K562 (cell line): ENCODE results near the gene NSDHL. TPM values are rescaled to one million over a fixed set of nuclear protein-coding genes. Genes with fewer than 3 reads are reported as not detected.

Source experiments
- ATAC-seq: fragments of 200-7000 bp; cut with Tn5 transposase; 3 replicates; pipeline ENCODE4 v1.9.1; 2020; ENCODE audit warnings: moderate library complexity
- BruUV-seq: library from RNA; stranded (reverse); fragments of 400-500 nt; replicated peaks from 2 replicates; lab custom pipeline; 2021; lab: Mats Ljungman, UMichigan
- CTCF ChIA-PET: fragments of 300-600 bp; formaldehyde crosslinking; extraction: SDS; loops from one replicate; lab custom pipeline; 2021; ENCODE audit warnings: low intra/inter-chr PET ratio; lab: Yijun Ruan, JAX
- POLR2A ChIA-PET: fragments of 300-600, 350-650 bp; sonication (Branson Sonifier 250); formaldehyde crosslinking; extraction: SDS; loops from one replicate; lab custom pipeline; 2021; ENCODE audit warnings: antibody characterized with exemption, inconsistent platforms; lab: Yijun Ruan, JAX
- DNase-seq, 4 experiments: peaks; one replicate each; pipeline versions ENCODE4 v3.0.0 to v3.0.0-alpha.2; 2011 to 2018; ENCODE audit warnings: low spot score in 3 of 4, mixed read lengths in 3 of 4; ENCODE audit errors: extremely low read depth in 1 of 4
- FAIRE-seq: peaks from 2 replicates; lab custom pipeline; 2011; peaks lifted over from hg19 to GRCh38; lab: Jason Lieb, UNC
- H2AFZ ChIP-seq: 2 replicates; pipeline ENCODE4 v1.6.0; 2011; ENCODE audit warnings: low read depth, low read length, control low read depth, inconsistent platforms
- H3K27ac ChIP-seq: fragments of 200-600 bp; 3 replicates; pipeline ENCODE4 v1.8.0; 2011; ENCODE audit warnings: low read depth, mild to moderate bottlenecking, control low read depth, inconsistent platforms, low read length, moderate library complexity, mixed read lengths; ENCODE audit errors: extremely low read depth
- H3K27me3 ChIP-seq, 2 experiments: fragments of 300-600 bp in 1 of 2; 2 replicates in 1 of 2; 3 replicates in 1 of 2; pipeline versions ENCODE4 v1.6.0 to v1.8.0; 2011; ENCODE audit warnings: inconsistent platforms in 2 of 2, low read length in 2 of 2, mild to moderate bottlenecking in 1 of 2, mixed read lengths in 1 of 2, moderate library complexity in 1 of 2; ENCODE audit not compliant: control insufficient read depth in 2 of 2, insufficient read depth in 2 of 2
- H3K36me3 ChIP-seq: fragments of 300-600 bp; 3 replicates; pipeline ENCODE4 v1.8.0; 2011; ENCODE audit warnings: mild to moderate bottlenecking, low read length, inconsistent platforms; ENCODE audit not compliant: control insufficient read depth, insufficient read depth
- H3K4me1 ChIP-seq, 2 experiments: fragments of 200-600 bp in 1 of 2; replicated peaks in 1 of 2; 2 replicates in 1 of 2; 3 replicates in 1 of 2; pipeline versions ENCODE4 v1.5.1 to v1.8.0; 2011; ENCODE audit warnings: inconsistent platforms in 2 of 2, low read length in 2 of 2, mild to moderate bottlenecking in 1 of 2, mixed read lengths in 1 of 2, moderate library complexity in 1 of 2; ENCODE audit not compliant: control insufficient read depth in 2 of 2, insufficient read depth in 2 of 2
- H3K4me2 ChIP-seq: 2 replicates; pipeline ENCODE4 v1.6.1; 2011; ENCODE audit warnings: low read length, control low read depth, inconsistent platforms, mixed read lengths; ENCODE audit not compliant: insufficient read depth
- H3K4me3 ChIP-seq: fragments of 200-600 bp; sonication (generic), shearing (Covaris generic); 2 replicates; pipeline ENCODE4 v1.5.1; 2016; ENCODE audit warnings: control low read depth, inconsistent platforms
- H3K79me2 ChIP-seq: fragments of 200-600 bp; 3 replicates; pipeline ENCODE4 v1.8.0; 2011; ENCODE audit warnings: low read length, inconsistent platforms; ENCODE audit not compliant: control insufficient read depth, insufficient read depth
- H3K9ac ChIP-seq, 2 experiments: 2 replicates each; pipeline versions ENCODE4 v1.6.0 to v1.6.1; 2011; ENCODE audit warnings: low read depth in 2 of 2, low read length in 2 of 2, control low read depth in 1 of 2, inconsistent platforms in 1 of 2, mild to moderate bottlenecking in 1 of 2, mixed read lengths in 1 of 2; ENCODE audit not compliant: insufficient read depth in 1 of 2
- H3K9me1 ChIP-seq: one replicate; pipeline ENCODE4 v1.6.0; 2011; ENCODE audit warnings: inconsistent platforms, mild to moderate bottlenecking, low read length, moderate library complexity; ENCODE audit not compliant: control insufficient read depth, insufficient read depth
- H3K9me3 ChIP-seq: replicated peaks from 2 replicates; pipeline ENCODE4 v1.5.1; 2011; ENCODE audit warnings: low read depth, low read length, inconsistent platforms; ENCODE audit not compliant: control insufficient read depth, insufficient read depth
- H4K20me1 ChIP-seq: replicated peaks from 2 replicates; pipeline ENCODE4 v1.6.1; 2011; ENCODE audit warnings: low read length, inconsistent platforms, mixed read lengths; ENCODE audit not compliant: control insufficient read depth, insufficient read depth
- BMI1 ChIP-seq: fragments of 150-350 bp; IDR thresholded peaks from 2 replicates; pipeline ENCODE4 v1.6.1; 2014; ENCODE audit warnings: low read length
- FOXJ2 ChIP-seq: fragments of 200-800 bp; sonication (Bioruptor generic); IDR thresholded peaks from 2 replicates; pipeline ENCODE4 v1.6.1; 2016; ENCODE audit warnings: missing genetic modification characterization, missing compliant biosample characterization
- NFYB ChIP-seq: IDR thresholded peaks from 2 replicates; pipeline ENCODE4 v1.6.1; 2011; ENCODE audit warnings: mild to moderate bottlenecking, moderate library complexity; ENCODE audit not compliant: insufficient read length; ENCODE audit errors: extremely low read depth
- RAD21 ChIP-seq, 2 experiments: fragments of 250-450 bp in 1 of 2; fragments of 450-650 bp in 1 of 2; sonication (Bioruptor Pico) in 1 of 2; formaldehyde crosslinking in 1 of 2; IDR thresholded peaks in 1 of 2; conservative IDR thresholded peaks in 1 of 2; 2 replicates each; pipeline versions ENCODE4 v1.4.0 to v1.8.0; 2020 to 2022; ENCODE audit warnings: mild to moderate bottlenecking in 2 of 2, moderate library complexity in 1 of 2
- SMAD2 ChIP-seq: fragments of 150-350 bp; IDR thresholded peaks from 2 replicates; pipeline ENCODE4 v1.6.1; 2014; ENCODE audit warnings: low read depth, mild to moderate bottlenecking, low read length
- SRSF3 ChIP-seq: fragments of 200-400 bp; formaldehyde crosslinking; IDR thresholded peaks from 2 replicates; pipeline ENCODE4 v1.6.1; 2016; ENCODE audit warnings: mild to moderate bottlenecking, low read length, moderate library complexity; ENCODE audit not compliant: insufficient read depth
- TOE1 ChIP-seq, 2 experiments: fragments of 450-650 bp in 1 of 2; sonication (generic) in 1 of 2; formaldehyde crosslinking in 1 of 2; IDR thresholded peaks; 2 replicates each; pipeline versions ENCODE4 v1.7.1 to v1.8.0; 2016 to 2022; ENCODE audit warnings: borderline replicate concordance in 2 of 2, mild to moderate bottlenecking in 2 of 2, antibody characterized with exemption in 1 of 2, inconsistent platforms in 1 of 2, low read depth in 1 of 2, missing genetic modification reagents in 1 of 2, moderate library complexity in 1 of 2
- ZNF764 ChIP-seq: fragments of 250-450 bp; sonication (Bioruptor Pico); IDR thresholded peaks from 2 replicates; pipeline ENCODE4 v1.4.0; 2020; ENCODE audit warnings: low read depth, mild to moderate bottlenecking, moderate library complexity
- WGBS: fragments of 100-300 bp; shearing (Covaris generic); methylation state at CpG from one replicate; pipeline ENCODE4 v1.1.6; 2016; ENCODE audit warnings: low coverage, mixed read lengths; ENCODE audit not compliant: insufficient coverage; ENCODE audit errors: missing lambda C conversion rate; 5-methylcytosine and 5-hydroxymethylcytosine counted together
- in situ Hi-C: fragments of 300-500 bp; cut with MboI; formaldehyde crosslinking; loops from 4 replicates; pipeline ENCODE4 v1.15.0; 2018; ENCODE audit warnings: inconsistent platforms, mixed read lengths
- intact Hi-C: fragments of 100-400 bp; cut with micrococcal nuclease; formaldehyde crosslinking; loops from 2 replicates; pipeline ENCODE4 v1.14.2; 2022
- polyA plus RNA-seq, 8 experiments: library from polyadenylated mRNA; depleted of rRNA in 4 of 8; stranded (reverse) in 5 of 8; unstranded in 3 of 8; fragments of >200 nt; fragmentation: Nextera tagmentation in 2 of 8; fragmentation: Illumina TruSeq in 1 of 8; extraction: Ambion mirVana in 2 of 8; extraction: Trizol in 1 of 8; gene quantifications; 2 replicates each; pipeline versions ENCODE4 v1.2.1 to v1.2.3, GENCODE V29; 2011 to 2014; ENCODE audit warnings: inconsistent platforms in 1 of 8, missing spikeins in 1 of 8
- total RNA-seq, 7 experiments: library from RNA; depleted of rRNA in 6 of 7; stranded (reverse); fragments of >200 nt in 6 of 7; fragmentation: Illumina TruSeq in 2 of 7; extraction: Trizol in 2 of 7; gene quantifications; 2 replicates each; pipeline versions ENCODE4 v1.2.1 to v1.2.3, GENCODE V29; 2011 to 2021; ENCODE audit warnings: low replicate concordance in 1 of 7
- TF ChIP-seq, protein P1 (sequence below), 2 experiments: fragments of 250-450 bp in 1 of 2; fragments of 450-650 bp in 1 of 2; sonication (Bioruptor Pico) in 1 of 2; IDR thresholded peaks; 2 replicates each; pipeline versions ENCODE4 v1.6.1 to v1.8.0; 2016 to 2021; ENCODE audit warnings: mild to moderate bottlenecking in 2 of 2, moderate library complexity in 2 of 2, missing compliant biosample characterization in 1 of 2, missing genetic modification characterization in 1 of 2
- TF ChIP-seq, protein P2 (sequence below): fragments of 250-450 bp; sonication (Bioruptor Pico); IDR thresholded peaks from 2 replicates; pipeline ENCODE4 v1.5.0; 2021; ENCODE audit warnings: mild to moderate bottlenecking, moderate library complexity
- TF ChIP-seq, protein P3 (sequence below), 2 experiments: IDR thresholded peaks in 1 of 2; conservative IDR thresholded peaks in 1 of 2; 2 replicates each; pipeline ENCODE4 v1.6.1; 2016; ENCODE audit warnings: low read depth in 2 of 2, mild to moderate bottlenecking in 1 of 2, missing compliant biosample characterization in 1 of 2, missing genetic modification characterization in 1 of 2, moderate library complexity in 1 of 2

NSDHL gene
- total and polyA plus RNA-seq, 9 of the 15 experiments (the other 6 are each of a cell fraction or from before 2014, with no cell fraction given): 22.5 to 63.4 (median 40.8) TPM

DNA sequence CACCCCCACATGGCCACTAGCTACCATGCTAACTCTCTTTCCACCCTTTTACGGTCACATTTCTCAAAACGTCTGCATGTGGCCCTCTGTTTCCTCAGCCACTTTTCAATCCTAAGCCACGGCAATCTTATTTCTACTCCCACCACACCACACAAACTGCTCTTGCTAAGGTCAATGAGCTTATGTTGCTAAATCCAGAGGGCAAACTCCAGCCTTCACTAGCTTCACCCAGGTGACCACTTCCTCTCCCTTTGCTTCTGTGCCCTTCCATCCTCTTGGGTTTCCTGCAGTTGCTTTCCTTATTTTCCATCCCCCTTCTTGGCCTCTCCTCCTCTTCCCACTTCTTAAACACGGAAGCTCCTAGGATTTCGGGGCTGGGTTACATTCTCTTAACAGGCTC, 16.8 kb upstream of the NSDHL start:
- ChIA-PET CTCF (no interaction called here), POLR2A (interaction anchor here (0.6 kb wide), 1 partner anchor 342 kb away, joined by 3 read pairs; no protein-coding TSS in a partner anchor)
- Histone ChIP-seq H3K4me2 (no peak overlapping the region), H3K9ac (no peak overlapping the region), H2AFZ (no peak overlapping the region), H3K4me3 (no peak overlapping the region), H3K9me3 (no peaks in the 10 kb centered on the region), H3K79me2 (no peaks in the 10 kb centered on the region), H3K9me1 (no peaks in the 10 kb centered on the region), H3K27me3 (no peaks in the 10 kb centered on the region), H3K4me1 (peaks cover 0 to 8% of the 10 kb centered on the region in 2 experiments; a peak in 2 of 5 replicates), H3K27ac (no peak overlapping the region), H4K20me1 (no peaks in the 10 kb centered on the region), H3K36me3 (no peaks in the 10 kb centered on the region)
- in situ Hi-C loops (no loop called here), intact Hi-C loops (no loop called here)
- FAIRE-seq: no peak
- WGBS: 47% methylated on average over 5 of the region's 5 CpGs
- BruUV-seq: no TSS peak
- DNase-seq: no peak
- ATAC-seq: no peak
- TF ChIP-seq BMI1: no peak
- no peak for TF ChIP-seq SRSF3
- no peak for TF ChIP-seq ZNF764
- TF ChIP-seq, protein P1, sequence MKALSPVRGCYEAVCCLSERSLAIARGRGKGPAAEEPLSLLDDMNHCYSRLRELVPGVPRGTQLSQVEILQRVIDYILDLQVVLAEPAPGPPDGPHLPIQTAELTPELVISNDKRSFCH (CRISPR knock-in tag; IDR thresholded peaks at IDR 0.05): no peak
- TF ChIP-seq, protein P1 (tag; IDR thresholded peaks at IDR 0.05): no peak
- TF ChIP-seq, protein P2, sequence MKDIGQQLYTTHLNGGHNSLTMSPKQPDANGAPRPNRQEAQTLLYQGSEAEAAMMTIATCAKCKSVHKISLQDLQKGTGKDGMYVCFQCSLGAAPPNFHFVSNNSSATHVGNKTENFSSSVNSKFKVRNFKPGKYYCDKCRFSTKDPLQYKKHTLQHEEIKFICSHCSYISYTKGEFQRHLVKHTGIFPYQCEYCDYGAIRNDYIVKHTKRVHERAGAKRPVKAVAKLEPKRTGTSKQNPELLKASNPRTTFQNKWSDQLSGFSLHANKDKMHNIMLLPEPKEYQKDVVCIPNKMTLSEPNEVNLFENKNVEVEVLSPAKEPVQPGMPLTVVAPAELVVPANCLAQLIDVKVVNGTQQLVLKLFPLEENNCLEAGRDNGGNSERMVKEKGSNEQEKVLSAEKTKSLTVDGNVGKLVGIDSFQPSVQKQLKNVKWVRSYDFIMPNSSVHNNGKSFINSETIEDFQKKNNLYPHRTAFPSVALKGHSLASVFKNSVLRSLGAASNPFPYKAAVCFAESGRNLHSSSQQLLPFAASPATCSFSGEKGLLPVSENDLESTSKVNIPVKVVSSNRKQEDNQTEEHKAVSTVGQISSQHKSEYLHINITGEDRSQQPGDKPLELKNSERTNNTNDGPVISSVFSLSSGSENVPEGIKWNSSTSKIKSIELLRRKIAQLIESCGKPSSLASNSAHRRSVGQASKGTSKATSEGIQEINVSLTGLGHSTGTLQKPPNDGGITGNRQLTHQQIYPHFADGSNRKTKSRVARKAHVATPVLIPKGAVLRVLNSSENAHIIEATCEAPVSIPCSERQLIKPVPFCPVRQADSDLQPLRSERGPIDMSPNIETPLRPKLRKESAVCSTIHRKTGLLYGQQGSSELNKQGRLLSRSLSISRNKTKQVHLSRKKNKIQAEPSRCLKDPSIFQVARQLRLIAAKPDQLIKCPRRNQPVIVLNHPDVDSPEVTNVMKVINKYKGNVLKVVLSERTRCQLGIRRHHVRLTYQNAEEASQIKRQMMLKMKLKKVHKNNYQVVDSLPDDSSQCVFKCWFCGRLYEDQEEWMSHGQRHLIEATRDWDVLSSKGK (CRISPR knock-in tag): no peak
- TF ChIP-seq NFYB: no peak
- no peak for TF ChIP-seq FOXJ2 (tag)
- no peak for TF ChIP-seq TOE1 (IDR thresholded peaks at IDR 0.05; ENCODE audit: borderline replicate concordance)
- TF ChIP-seq TOE1 (CRISPR knock-in tag; IDR thresholded peaks at IDR 0.05; ENCODE audit: borderline replicate concordance, low read depth): no peak
- TF ChIP-seq SMAD2: no peak
- TF ChIP-seq, protein P3, sequence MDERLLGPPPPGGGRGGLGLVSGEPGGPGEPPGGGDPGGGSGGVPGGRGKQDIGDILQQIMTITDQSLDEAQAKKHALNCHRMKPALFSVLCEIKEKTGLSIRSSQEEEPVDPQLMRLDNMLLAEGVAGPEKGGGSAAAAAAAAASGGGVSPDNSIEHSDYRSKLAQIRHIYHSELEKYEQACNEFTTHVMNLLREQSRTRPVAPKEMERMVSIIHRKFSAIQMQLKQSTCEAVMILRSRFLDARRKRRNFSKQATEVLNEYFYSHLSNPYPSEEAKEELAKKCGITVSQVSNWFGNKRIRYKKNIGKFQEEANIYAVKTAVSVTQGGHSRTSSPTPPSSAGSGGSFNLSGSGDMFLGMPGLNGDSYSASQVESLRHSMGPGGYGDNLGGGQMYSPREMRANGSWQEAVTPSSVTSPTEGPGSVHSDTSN (CRISPR knock-in tag; IDR thresholded peaks at IDR 0.05; ENCODE audit: low read depth): no peak
- TF ChIP-seq, protein P3 (tag; conservative IDR thresholded peaks at IDR 0.05; ENCODE audit: low read depth): no peak
- no peak for TF ChIP-seq RAD21 (CRISPR knock-in tag; conservative IDR thresholded peaks at IDR 0.05 in 1 of 2, IDR thresholded peaks at IDR 0.05 in 1 of 2)
